Measurements from ENCODE around the gene HERPUD1. TPM values are rescaled to one million over a fixed set of nuclear protein-coding genes. Genes with fewer than 3 reads are reported as not detected.

HERPUD1 gene
- total RNA-seq, 1 donor = 190 TPM

- no peak for DNase-seq (ENCODE audit: insufficient read length, low spot score, missing footprints)
- H2AFZ ChIP-seq (ENCODE audit: low read length) = no peak overlapping the region
- no peak overlapping the region for H3K4me3 ChIP-seq (ENCODE audit: insufficient read depth, low read length)
- H4K20me1 ChIP-seq (ENCODE audit: insufficient read depth, low read length) = no peaks in the 10 kb centered on the region
- H3K79me2 ChIP-seq (ENCODE audit: insufficient read depth, low read length) = no peaks in the 10 kb centered on the region
- H3K4me2 ChIP-seq (ENCODE audit: insufficient read depth, low read length) = no peak overlapping the region
- TF ChIP-seq, protein P1, sequence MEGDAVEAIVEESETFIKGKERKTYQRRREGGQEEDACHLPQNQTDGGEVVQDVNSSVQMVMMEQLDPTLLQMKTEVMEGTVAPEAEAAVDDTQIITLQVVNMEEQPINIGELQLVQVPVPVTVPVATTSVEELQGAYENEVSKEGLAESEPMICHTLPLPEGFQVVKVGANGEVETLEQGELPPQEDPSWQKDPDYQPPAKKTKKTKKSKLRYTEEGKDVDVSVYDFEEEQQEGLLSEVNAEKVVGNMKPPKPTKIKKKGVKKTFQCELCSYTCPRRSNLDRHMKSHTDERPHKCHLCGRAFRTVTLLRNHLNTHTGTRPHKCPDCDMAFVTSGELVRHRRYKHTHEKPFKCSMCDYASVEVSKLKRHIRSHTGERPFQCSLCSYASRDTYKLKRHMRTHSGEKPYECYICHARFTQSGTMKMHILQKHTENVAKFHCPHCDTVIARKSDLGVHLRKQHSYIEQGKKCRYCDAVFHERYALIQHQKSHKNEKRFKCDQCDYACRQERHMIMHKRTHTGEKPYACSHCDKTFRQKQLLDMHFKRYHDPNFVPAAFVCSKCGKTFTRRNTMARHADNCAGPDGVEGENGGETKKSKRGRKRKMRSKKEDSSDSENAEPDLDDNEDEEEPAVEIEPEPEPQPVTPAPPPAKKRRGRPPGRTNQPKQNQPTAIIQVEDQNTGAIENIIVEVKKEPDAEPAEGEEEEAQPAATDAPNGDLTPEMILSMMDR (IDR thresholded peaks at IDR 0.05; ENCODE audit: extremely low read depth, low read depth, low read length) = no peak
- H3K9me3 ChIP-seq (ENCODE audit: low read depth, low read length) = no peaks in the 10 kb centered on the region
- no peaks in the 10 kb centered on the region for H3K4me1 ChIP-seq (ENCODE audit: insufficient read depth, low read length)
- no peak overlapping the region for H3K27ac ChIP-seq (ENCODE audit: low read depth, low read length)
- no peaks in the 10 kb centered on the region for H3K36me3 ChIP-seq (ENCODE audit: insufficient read depth, low read length)
- peaks cover 4% of the 10 kb centered on the region for H3K27me3 ChIP-seq (ENCODE audit: insufficient read depth, low read length)
Observed at GRCh38 chr16:56895813-56896212, 36.1 kb upstream of the HERPUD1 start.

- Histone ChIP-seq H2AFZ (ENCODE audit: low read length) (no peak overlapping the region), H3K36me3 (ENCODE audit: insufficient read depth, low read length) (no peaks in the 10 kb centered on the region), H3K4me1 (ENCODE audit: insufficient read depth, low read length) (no peaks in the 10 kb centered on the region), H3K27me3 (ENCODE audit: insufficient read depth, low read length) (peaks cover 8% of the 10 kb centered on the region), H3K27ac (ENCODE audit: low read depth, low read length) (no peak overlapping the region), H4K20me1 (ENCODE audit: insufficient read depth, low read length) (no peaks in the 10 kb centered on the region), H3K4me3 (ENCODE audit: insufficient read depth, low read length) (no peak overlapping the region), H3K79me2 (ENCODE audit: insufficient read depth, low read length) (no peaks in the 10 kb centered on the region), H3K9me3 (ENCODE audit: low read depth, low read length) (no peaks in the 10 kb centered on the region), H3K4me2 (ENCODE audit: insufficient read depth, low read length) (no peak overlapping the region)
- DNase-seq (ENCODE audit: insufficient read length, low spot score, missing footprints) = no peak
- TF ChIP-seq, protein P1 (IDR thresholded peaks at IDR 0.05; ENCODE audit: extremely low read depth, low read depth, low read length) = no peak
Observed at GRCh38 chr16:56896244-56896643, 35.7 kb upstream of the HERPUD1 start.

GRCh38 chr16:56897026-56897799, 34.7 kb upstream of the HERPUD1 start:
- Histone ChIP-seq H4K20me1 (ENCODE audit: insufficient read depth, low read length) (no peaks in the 10 kb centered on the region), H2AFZ (ENCODE audit: low read length) (no peak overlapping the region), H3K4me2 (ENCODE audit: insufficient read depth, low read length) (no peak overlapping the region), H3K4me1 (ENCODE audit: insufficient read depth, low read length) (no peaks in the 10 kb centered on the region), H3K9me3 (ENCODE audit: low read depth, low read length) (no peaks in the 10 kb centered on the region), H3K36me3 (ENCODE audit: insufficient read depth, low read length) (no peaks in the 10 kb centered on the region), H3K27ac (ENCODE audit: low read depth, low read length) (no peak overlapping the region), H3K79me2 (ENCODE audit: insufficient read depth, low read length) (no peaks in the 10 kb centered on the region), H3K27me3 (ENCODE audit: insufficient read depth, low read length) (peaks cover 16% of the 10 kb centered on the region), H3K4me3 (ENCODE audit: insufficient read depth, low read length) (no peak overlapping the region)
- TF ChIP-seq, protein P1 (IDR thresholded peaks at IDR 0.05; ENCODE audit: extremely low read depth, low read depth, low read length) = no peak
- DNase-seq (ENCODE audit: insufficient read length, low spot score, missing footprints) = no peak

DNA sequence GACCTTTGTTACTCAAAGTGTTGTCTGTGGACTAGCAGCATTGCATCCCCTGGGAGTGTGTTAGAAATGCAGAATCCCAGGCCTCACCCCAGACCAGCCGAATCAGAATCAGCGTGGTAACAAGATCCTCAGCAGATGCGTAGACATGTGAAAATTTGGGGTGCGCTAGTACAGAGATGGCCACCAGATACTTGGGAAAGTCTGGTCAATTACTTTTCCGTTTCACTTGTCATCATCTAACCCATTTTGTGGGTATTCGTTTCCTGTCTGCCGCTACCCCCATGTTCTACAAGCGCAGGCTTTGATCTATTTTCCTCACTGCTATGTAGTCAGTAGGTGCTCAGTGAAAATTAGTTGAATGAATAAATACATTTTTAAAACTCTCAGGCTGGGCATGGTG, 33.1 kb upstream of the HERPUD1 start:
- Histone ChIP-seq H3K36me3 (ENCODE audit: insufficient read depth, low read length) (no peaks in the 10 kb centered on the region), H3K27ac (ENCODE audit: low read depth, low read length) (no peak overlapping the region), H2AFZ (ENCODE audit: low read length) (no peak overlapping the region), H3K4me1 (ENCODE audit: insufficient read depth, low read length) (no peaks in the 10 kb centered on the region), H3K9me3 (ENCODE audit: low read depth, low read length) (no peaks in the 10 kb centered on the region), H4K20me1 (ENCODE audit: insufficient read depth, low read length) (no peaks in the 10 kb centered on the region), H3K79me2 (ENCODE audit: insufficient read depth, low read length) (no peaks in the 10 kb centered on the region), H3K4me2 (ENCODE audit: insufficient read depth, low read length) (no peak overlapping the region), H3K4me3 (ENCODE audit: insufficient read depth, low read length) (no peak overlapping the region), H3K27me3 (ENCODE audit: insufficient read depth, low read length) (peaks cover 17% of the 10 kb centered on the region)
- no peak for DNase-seq (ENCODE audit: insufficient read length, low spot score, missing footprints)
- TF ChIP-seq, protein P1 (IDR thresholded peaks at IDR 0.05; ENCODE audit: extremely low read depth, low read depth, low read length) = no peak

Data from osteoblast (primary cell).